Activated T-cell treated with anti-CD3 and anti-CD28 coated beads, Interleukin-2, amount 50 U/mL, for 24 hours (primary cell): ENCODE results near the gene AIG1.
A peak's percentile ranks its signal among the peaks of the same experiment; 100 is the strongest.

Source experiments
- DNase-seq: peaks from one replicate; pipeline ENCODE4 v3.0.0-alpha.2; 2020
- H3K27ac Mint-ChIP-seq: 2 replicates; pipeline ENCODE4 v1.8.0; 2020; ENCODE audit warnings: mild to moderate bottlenecking, mixed read lengths
- H3K27me3 Mint-ChIP-seq: 2 replicates; pipeline ENCODE4 v1.8.0; 2020; ENCODE audit warnings: mixed read lengths
- H3K36me3 Mint-ChIP-seq: 2 replicates; pipeline ENCODE4 v1.8.0; 2020; ENCODE audit warnings: low read depth, mixed read lengths
- H3K4me1 Mint-ChIP-seq: 2 replicates; pipeline ENCODE4 v1.8.0; 2020; ENCODE audit warnings: low read depth, mixed read lengths
- H3K4me3 Mint-ChIP-seq: 2 replicates; pipeline ENCODE4 v1.8.0; 2020; ENCODE audit warnings: mild to moderate bottlenecking, moderate library complexity, mixed read lengths
- H3K9me3 Mint-ChIP-seq: 2 replicates; pipeline ENCODE4 v1.8.0; 2020; ENCODE audit warnings: mixed read lengths

Gene AIG1

GRCh38 chr6:143188292-143188691, 127.6 kb downstream of the AIG1 start:
- H3K9me3 Mint-ChIP-seq: no peaks in the 10 kb centered on the region
- H3K4me1 Mint-ChIP-seq: no peaks in the 10 kb centered on the region
- no peaks in the 10 kb centered on the region for H3K27me3 Mint-ChIP-seq
- no peak overlapping the region for H3K4me3 Mint-ChIP-seq
- no peak overlapping the region for H3K27ac Mint-ChIP-seq
- DNase-seq: no peak
- peaks cover 6% of the 10 kb centered on the region for H3K36me3 Mint-ChIP-seq

DNA sequence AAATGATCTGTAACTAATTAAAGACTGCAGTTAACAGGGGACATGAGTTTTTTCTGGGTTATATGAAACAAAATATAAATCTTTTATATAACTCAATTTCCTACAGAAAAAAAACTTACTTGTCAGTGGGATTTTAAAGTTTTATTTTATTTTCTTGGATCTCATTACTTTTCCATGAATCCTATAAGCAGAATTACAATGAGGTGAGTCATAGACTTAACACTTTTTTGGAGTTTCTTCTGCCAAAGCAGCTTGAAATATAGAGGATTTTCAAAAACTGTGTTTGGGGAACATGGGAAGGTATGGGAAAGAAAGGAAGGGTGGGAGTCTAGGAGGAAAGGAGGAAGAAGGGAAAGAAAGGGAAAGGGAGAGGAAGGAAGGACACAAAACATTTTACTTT, 130.7 kb downstream of the AIG1 start:
- no peak for DNase-seq
- Mint-ChIP-seq H3K9me3 (no peaks in the 10 kb centered on the region), H3K36me3 (peaks cover 6% of the 10 kb centered on the region), H3K27me3 (no peaks in the 10 kb centered on the region), H3K4me3 (no peak overlapping the region), H3K27ac (no peak overlapping the region), H3K4me1 (no peaks in the 10 kb centered on the region)

DNA sequence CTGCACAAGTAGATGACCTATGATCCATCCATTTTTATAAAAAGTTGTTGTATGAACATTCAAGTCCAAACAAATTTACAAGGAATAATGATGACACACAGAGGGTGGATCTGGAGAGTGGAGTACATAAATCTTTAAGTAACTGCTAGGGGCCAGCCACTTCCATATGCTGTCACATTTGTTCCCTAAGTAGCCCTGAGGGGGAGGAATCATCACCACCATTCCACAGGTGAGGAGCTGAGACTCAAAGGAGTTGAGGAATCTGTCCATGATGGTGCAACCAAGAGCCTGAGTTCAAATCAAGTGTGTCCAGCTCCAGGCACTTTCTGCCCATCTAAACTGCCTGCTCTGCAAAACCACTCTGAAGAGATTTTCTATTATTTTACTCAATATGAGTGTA, 132.1 kb downstream of the AIG1 start:
- Mint-ChIP-seq H3K27ac (no peak overlapping the region), H3K27me3 (no peaks in the 10 kb centered on the region), H3K4me1 (no peaks in the 10 kb centered on the region), H3K36me3 (peaks cover 3% of the 10 kb centered on the region), H3K4me3 (no peak overlapping the region), H3K9me3 (no peaks in the 10 kb centered on the region)
- DNase-seq: no peak

DNA sequence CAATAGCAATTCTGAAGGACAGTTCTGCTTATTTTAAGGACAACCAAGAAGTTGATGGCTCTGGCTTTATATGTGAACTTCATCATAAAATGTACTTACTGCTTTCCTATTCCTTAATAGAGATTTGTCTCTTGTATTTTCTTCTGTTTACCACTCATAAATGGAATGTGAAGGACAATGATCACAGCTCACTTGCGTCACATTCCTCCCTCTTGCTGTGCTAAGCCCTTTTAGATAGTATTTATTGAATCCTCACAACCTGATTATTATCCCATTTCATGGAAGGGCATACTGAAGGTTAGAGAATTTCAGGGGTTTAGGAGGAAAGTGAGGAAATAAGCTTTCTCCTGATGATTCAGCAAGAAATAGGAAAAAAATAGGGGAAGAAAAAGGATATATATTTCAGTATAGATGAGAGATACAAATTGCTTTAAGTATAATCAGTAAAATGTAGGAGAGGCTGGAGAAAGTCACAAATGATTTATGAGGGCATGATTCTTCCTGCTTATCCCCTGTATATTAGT, 132.9 kb downstream of the AIG1 start:
- no peaks in the 10 kb centered on the region for H3K36me3 Mint-ChIP-seq
- no peaks in the 10 kb centered on the region for H3K27me3 Mint-ChIP-seq
- H3K4me3 Mint-ChIP-seq: no peak overlapping the region
- H3K9me3 Mint-ChIP-seq: no peaks in the 10 kb centered on the region
- H3K27ac Mint-ChIP-seq: no peak overlapping the region
- DNase-seq: no peak
- H3K4me1 Mint-ChIP-seq: peaks cover 2% of the 10 kb centered on the region

- H3K4me1 Mint-ChIP-seq: peaks cover 4% of the 10 kb centered on the region
- no peak for DNase-seq
- no peak overlapping the region for H3K27ac Mint-ChIP-seq
- no peaks in the 10 kb centered on the region for H3K36me3 Mint-ChIP-seq
- no peaks in the 10 kb centered on the region for H3K27me3 Mint-ChIP-seq
- H3K9me3 Mint-ChIP-seq: no peaks in the 10 kb centered on the region
- no peak overlapping the region for H3K4me3 Mint-ChIP-seq
These were observed 133.5 kb downstream of the AIG1 start for GRCh38 chr6:143194095-143194589.

- no peaks in the 10 kb centered on the region for H3K36me3 Mint-ChIP-seq
- no peak for DNase-seq
- H3K27me3 Mint-ChIP-seq: no peaks in the 10 kb centered on the region
- H3K4me3 Mint-ChIP-seq: no peak overlapping the region
- H3K27ac Mint-ChIP-seq: no peak overlapping the region
- no peaks in the 10 kb centered on the region for H3K9me3 Mint-ChIP-seq
- peaks cover 14% of the 10 kb centered on the region for H3K4me1 Mint-ChIP-seq
These were observed 134.7 kb downstream of the AIG1 start for GRCh38 chr6:143195349-143195845.

DNA sequence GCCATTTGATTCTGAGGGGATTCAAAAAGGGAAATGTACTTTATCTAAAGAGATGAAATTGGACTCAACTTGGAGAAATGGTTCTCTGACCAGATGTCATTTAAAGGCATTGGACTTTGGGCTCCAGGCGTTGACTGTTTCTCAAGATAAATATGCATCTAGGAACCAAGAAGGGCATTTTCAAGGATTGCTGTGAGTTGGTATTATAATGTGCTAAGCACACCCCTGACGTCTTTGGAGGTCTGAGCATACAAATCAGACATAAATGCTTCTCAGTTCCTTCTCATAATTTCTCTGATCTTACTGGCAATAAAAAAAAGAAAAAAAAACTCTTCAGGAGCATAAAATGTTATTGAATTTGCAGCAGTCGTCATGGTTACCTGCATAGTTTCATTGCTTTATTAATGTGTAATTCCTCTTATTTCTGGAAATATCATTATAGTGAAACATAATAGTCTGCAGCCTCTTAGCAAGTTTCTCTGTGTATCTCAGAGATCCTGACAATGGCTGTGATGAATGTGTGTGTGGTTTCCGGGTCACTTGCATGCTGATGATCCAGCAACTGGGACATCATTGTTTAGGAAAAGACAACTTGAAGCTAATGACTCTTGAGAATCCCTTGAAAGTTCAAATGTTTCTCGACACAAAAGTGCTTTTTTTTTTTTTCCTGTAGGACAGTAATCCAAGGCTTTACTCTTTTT, 136.0 kb downstream of the AIG1 start:
- H3K9me3 Mint-ChIP-seq: no peaks in the 10 kb centered on the region
- H3K4me1 Mint-ChIP-seq: peaks cover 19% of the 10 kb centered on the region
- H3K36me3 Mint-ChIP-seq: no peaks in the 10 kb centered on the region
- no peaks in the 10 kb centered on the region for H3K27me3 Mint-ChIP-seq
- DNase-seq: no peak
- H3K27ac Mint-ChIP-seq: no peak overlapping the region
- no peak overlapping the region for H3K4me3 Mint-ChIP-seq

GRCh38 chr6:143197377-143197776, 136.7 kb downstream of the AIG1 start:
- no peak for DNase-seq
- H3K27ac Mint-ChIP-seq: no peak overlapping the region
- H3K27me3 Mint-ChIP-seq: no peaks in the 10 kb centered on the region
- H3K4me1 Mint-ChIP-seq: peaks cover 19% of the 10 kb centered on the region
- H3K36me3 Mint-ChIP-seq: no peaks in the 10 kb centered on the region
- no peaks in the 10 kb centered on the region for H3K9me3 Mint-ChIP-seq
- H3K4me3 Mint-ChIP-seq: no peak overlapping the region

DNA sequence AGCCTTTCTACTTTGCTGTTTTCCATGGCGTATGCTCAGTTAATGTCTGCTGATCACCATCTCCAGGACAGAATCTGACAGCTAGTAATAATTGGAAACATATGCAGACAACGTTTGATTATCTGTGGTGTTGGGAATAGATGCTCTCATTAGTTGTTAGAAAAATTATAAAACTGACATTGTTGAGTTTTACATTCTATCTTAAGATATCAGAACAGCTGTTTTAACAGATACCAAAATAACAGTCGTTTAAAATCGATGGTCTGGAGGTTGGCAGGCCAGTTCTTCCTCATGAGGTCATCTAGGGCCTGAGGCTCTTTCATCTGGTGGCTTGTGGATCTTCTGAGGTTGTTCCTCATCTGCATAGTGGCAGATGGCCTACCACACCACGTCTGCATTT, 137.6 kb downstream of the AIG1 start:
- Mint-ChIP-seq H3K4me1 (peaks cover 19% of the 10 kb centered on the region), H3K9me3 (peaks cover 4% of the 10 kb centered on the region), H3K4me3 (no peak overlapping the region), H3K27ac (no peak overlapping the region), H3K36me3 (peaks cover under 1% of the 10 kb centered on the region), H3K27me3 (no peaks in the 10 kb centered on the region)
- no peak for DNase-seq

GRCh38 chr6:143199291-143199690, 138.6 kb downstream of the AIG1 start:
- peaks cover 6% of the 10 kb centered on the region for H3K36me3 Mint-ChIP-seq
- H3K27ac Mint-ChIP-seq: no peak overlapping the region
- H3K9me3 Mint-ChIP-seq: peaks cover 10% of the 10 kb centered on the region
- H3K4me3 Mint-ChIP-seq: no peak overlapping the region
- DNase-seq: no peak
- H3K27me3 Mint-ChIP-seq: no peaks in the 10 kb centered on the region
- H3K4me1 Mint-ChIP-seq: peaks cover 19% of the 10 kb centered on the region

- H3K9me3 Mint-ChIP-seq: peaks cover 10% of the 10 kb centered on the region
- no peaks in the 10 kb centered on the region for H3K27me3 Mint-ChIP-seq
- peaks cover 19% of the 10 kb centered on the region for H3K4me1 Mint-ChIP-seq
- peaks cover 6% of the 10 kb centered on the region for H3K36me3 Mint-ChIP-seq
- no peak overlapping the region for H3K4me3 Mint-ChIP-seq
- DNase-seq: no peak
- H3K27ac Mint-ChIP-seq: peak overlapping the region; percentile 18
These were observed 139.6 kb downstream of the AIG1 start for GRCh38 chr6:143200167-143200770.

GRCh38 chr6:143204045-143204444, 143.4 kb downstream of the AIG1 start:
- Mint-ChIP-seq H3K27ac (no peak overlapping the region), H3K4me3 (no peak overlapping the region), H3K36me3 (peaks cover 6% of the 10 kb centered on the region), H3K27me3 (no peaks in the 10 kb centered on the region), H3K4me1 (peaks cover 15% of the 10 kb centered on the region), H3K9me3 (peaks cover 10% of the 10 kb centered on the region)
- no peak for DNase-seq

DNA sequence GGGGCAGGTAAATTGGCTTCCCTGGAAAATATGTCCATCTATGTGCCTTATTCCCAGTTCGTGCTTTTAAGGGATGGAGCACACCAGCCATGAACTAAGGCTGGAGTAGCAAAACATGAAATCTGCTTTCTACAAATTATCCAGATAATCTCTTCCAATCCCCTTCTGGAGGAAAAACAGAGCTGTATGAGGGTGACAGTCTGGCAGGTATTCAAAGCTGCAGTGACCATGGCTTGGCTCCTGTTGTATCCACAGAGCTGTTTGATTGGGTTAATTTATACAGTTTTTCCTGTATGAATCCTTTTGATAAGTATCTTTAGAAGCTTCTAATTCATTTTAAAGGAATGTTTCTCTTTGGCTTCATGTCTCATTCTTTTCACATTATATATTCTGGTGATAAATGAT, 144.4 kb downstream of the AIG1 start:
- peaks cover 8% of the 10 kb centered on the region for H3K4me1 Mint-ChIP-seq
- no peak for DNase-seq
- H3K36me3 Mint-ChIP-seq: peaks cover 6% of the 10 kb centered on the region
- no peak overlapping the region for H3K27ac Mint-ChIP-seq
- no peak overlapping the region for H3K4me3 Mint-ChIP-seq
- no peaks in the 10 kb centered on the region for H3K27me3 Mint-ChIP-seq
- peaks cover 14% of the 10 kb centered on the region for H3K9me3 Mint-ChIP-seq

- Mint-ChIP-seq H3K4me1 (peaks cover 3% of the 10 kb centered on the region), H3K9me3 (peaks cover 16% of the 10 kb centered on the region), H3K27me3 (no peaks in the 10 kb centered on the region), H3K36me3 (peaks cover 6% of the 10 kb centered on the region), H3K27ac (no peak overlapping the region), H3K4me3 (no peak overlapping the region)
- no peak for DNase-seq
These were observed 144.9 kb downstream of the AIG1 start for GRCh38 chr6:143205585-143205984.

DNA sequence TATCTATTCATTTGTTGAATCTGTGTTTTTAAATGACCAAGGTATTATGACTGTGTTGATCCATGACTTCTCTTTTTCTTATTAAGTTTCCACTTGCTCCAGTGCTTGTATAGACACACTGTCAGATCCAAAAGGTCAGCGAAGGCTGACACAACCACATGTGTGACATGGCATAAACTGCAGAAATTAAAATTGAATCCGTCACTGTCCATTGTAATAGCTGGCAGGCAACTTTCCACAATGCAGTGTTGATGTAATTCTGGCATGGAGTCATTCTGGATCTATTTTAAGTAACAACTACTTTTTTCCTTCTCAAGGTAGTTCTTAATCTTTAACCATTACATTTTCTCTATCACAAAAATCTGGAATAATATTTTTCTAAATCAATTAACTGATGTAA, 145.3 kb downstream of the AIG1 start:
- Mint-ChIP-seq H3K4me1 (no peaks in the 10 kb centered on the region), H3K27ac (no peak overlapping the region), H3K27me3 (no peaks in the 10 kb centered on the region), H3K9me3 (peaks cover 16% of the 10 kb centered on the region), H3K36me3 (peaks cover 6% of the 10 kb centered on the region), H3K4me3 (no peak overlapping the region)
- DNase-seq: no peak
